Stimulated activated naive CD4-positive, alpha-beta T cell (primary cell): ENCODE measurements around the gene RNF115.

ENCODE experiments used
- DNase-seq, 6 experiments: peaks; one replicate each; lab custom pipeline; 2025; lab: John Stamatoyannopoulos, UW

Gene RNF115

GRCh38 chr1:145701306-145701862 lies 122.5 kb downstream of the RNF115 start:
- no peak for DNase-seq

- DNase-seq = no peak
Observed at GRCh38 chr1:145696630-145696960, 127.3 kb downstream of the RNF115 start.

GRCh38 chr1:145695821-145696629 lies 127.9 kb downstream of the RNF115 start:
- no peak for DNase-seq

GRCh38 chr1:145692785-145693443 lies 131.0 kb downstream of the RNF115 start:
- DNase-seq = no peak

- peak in 3 of 6 experiments; percentile 11 to 34 (median 33) for DNase-seq
Observed at GRCh38 chr1:145690587-145691558, 133.0 kb downstream of the RNF115 start.

GRCh38 chr1:145689922-145690321 lies 134.0 kb downstream of the RNF115 start:
- DNase-seq = no peak

GRCh38 chr1:145688924-145689323 lies 135.0 kb downstream of the RNF115 start:
- no peak for DNase-seq
